HG02610 (cell line): Measurements from ENCODE around the gene SIK3.

Source experiments
- ATAC-seq: cut with Tn5 transposase; IDR thresholded peaks from one replicate; pipeline ENCODE4 v1.9.1; 2021; ENCODE audit warnings: mild to moderate bottlenecking, moderate library complexity; ENCODE audit not compliant: unreplicated experiment

SIK3 gene

GRCh38 chr11:117110294-117110950 lies 12.2 kb upstream of the SIK3 start:
- ATAC-seq, result no peak

- ATAC-seq, result no peak
These were observed 9.7 kb upstream of the SIK3 start for GRCh38 chr11:117107701-117108590.

- no peak for ATAC-seq
These were observed 2.3 kb upstream of the SIK3 start for GRCh38 chr11:117100556-117100955.

- no peak for ATAC-seq
These were observed 1.5 kb upstream of the SIK3 start for GRCh38 chr11:117099696-117100095.

GRCh38 chr11:117097389-117098268 lies 599 bp downstream of the SIK3 start:
- peak; percentile 13 for ATAC-seq

- ATAC-seq, result no peak
These were observed 1.2 kb downstream of the SIK3 start for GRCh38 chr11:117097014-117097388.

GRCh38 chr11:117096201-117096991 lies 1.8 kb downstream of the SIK3 start:
- no peak for ATAC-seq

- no peak for ATAC-seq
These were observed 2.7 kb downstream of the SIK3 start for GRCh38 chr11:117095284-117096161.

- ATAC-seq, result no peak
These were observed 3.5 kb downstream of the SIK3 start for GRCh38 chr11:117094776-117095175.

- peak; percentile 52 for ATAC-seq
These were observed 5.2 kb downstream of the SIK3 start for GRCh38 chr11:117092951-117093590.

GRCh38 chr11:117091753-117092477 lies 6.3 kb downstream of the SIK3 start:
- no peak for ATAC-seq

- no peak for ATAC-seq
These were observed 8.0 kb downstream of the SIK3 start for GRCh38 chr11:117090111-117090706.

- ATAC-seq, result no peak
These were observed 8.5 kb downstream of the SIK3 start for GRCh38 chr11:117089685-117090084.

- ATAC-seq, result no peak
These were observed 10.8 kb downstream of the SIK3 start for GRCh38 chr11:117087446-117087845.

GRCh38 chr11:117084992-117085391 lies 13.2 kb downstream of the SIK3 start:
- ATAC-seq, result no peak

- no peak for ATAC-seq
These were observed 15.0 kb downstream of the SIK3 start for GRCh38 chr11:117083011-117083935.

- no peak for ATAC-seq
These were observed 16.3 kb downstream of the SIK3 start for GRCh38 chr11:117081908-117082307.
